Calu3 (cell line): ENCODE results near the gene CNRIP1. TPM values are rescaled to one million over a fixed set of nuclear protein-coding genes. Genes with fewer than 3 reads are reported as not detected.

ENCODE experiments used
- BruUV-seq: library from RNA; stranded (reverse); fragments of 400-500 nt; replicated peaks from 2 replicates; lab custom pipeline; 2021; lab: Mats Ljungman, UMichigan
- CTCF ChIA-PET: fragments of 300-600 bp; sonication (Branson Sonifier 250); formaldehyde crosslinking; loops from one replicate; lab custom pipeline; 2022; ENCODE audit warnings: antibody characterized with exemption; lab: Charles Lee
- DNase-seq: peaks from one replicate; pipeline ENCODE4 v3.0.0; 2022
- H3K27ac Mint-ChIP-seq: one replicate; pipeline ENCODE4 v1.8.0; 2022; ENCODE audit warnings: mixed read lengths; ENCODE audit not compliant: unreplicated experiment
- H3K27me3 Mint-ChIP-seq: one replicate; pipeline ENCODE4 v1.8.0; 2022; ENCODE audit warnings: mixed read lengths; ENCODE audit not compliant: unreplicated experiment
- H3K36me3 Mint-ChIP-seq: one replicate; pipeline ENCODE4 v1.8.0; 2022; ENCODE audit warnings: mild to moderate bottlenecking, moderate library complexity, mixed read lengths; ENCODE audit not compliant: insufficient read depth, unreplicated experiment
- H3K4me1 Mint-ChIP-seq: one replicate; pipeline ENCODE4 v1.8.0; 2022; ENCODE audit warnings: mild to moderate bottlenecking, low read depth, mixed read lengths; ENCODE audit not compliant: unreplicated experiment
- H3K4me3 Mint-ChIP-seq: one replicate; pipeline ENCODE4 v1.8.0; 2022; ENCODE audit warnings: mild to moderate bottlenecking, low read depth, moderate library complexity, mixed read lengths; ENCODE audit not compliant: unreplicated experiment
- H3K9me3 Mint-ChIP-seq: one replicate; pipeline ENCODE4 v1.8.0; 2022; ENCODE audit warnings: low read depth, mixed read lengths; ENCODE audit not compliant: unreplicated experiment
- CTCF ChIP-seq: fragments of 200-600 bp; IDR thresholded peaks from one replicate; pipeline ENCODE4 v1.8.0; 2022; ENCODE audit warnings: antibody characterized with exemption; ENCODE audit not compliant: unreplicated experiment
- intact Hi-C: fragments of 100-400 bp; cut with micrococcal nuclease; formaldehyde crosslinking; loops from one replicate; pipeline ENCODE4 v1.10.0; 2022; ENCODE audit not compliant: unreplicated experiment
- total RNA-seq: library from RNA; stranded (reverse); gene quantifications from 2 replicates; pipeline ENCODE4 v1.2.3, GENCODE V29; 2022

Gene CNRIP1
- total RNA-seq, 1 experiment from 2014 or later, result not detected

DNA sequence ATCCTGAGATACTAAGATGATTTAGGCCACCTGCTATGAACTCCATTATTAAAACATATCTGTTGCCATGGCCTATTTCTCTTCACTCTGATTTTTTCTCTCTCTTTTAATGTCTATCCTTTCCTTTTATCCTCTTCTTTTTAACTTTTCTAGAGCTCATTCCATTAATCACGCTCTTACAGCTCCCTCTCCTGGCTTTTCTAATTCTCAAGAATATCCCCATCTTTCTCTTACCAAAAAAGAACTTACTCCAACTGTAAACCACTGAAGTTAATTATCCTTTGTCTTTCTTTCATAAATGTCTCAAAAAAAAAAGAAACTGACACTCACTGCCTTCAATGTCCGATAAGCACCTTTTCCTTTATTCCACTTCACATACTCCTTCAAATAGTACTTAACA, 75.3 kb downstream of the CNRIP1 start:
- no peaks in the 10 kb centered on the region for H3K27me3 Mint-ChIP-seq
- CTCF ChIA-PET, result interaction anchor here (0.6 to 1.9 kb wide), 5 partner anchors 12 to 122 kb away, joined by 3 to 12 read pairs (median 3); no protein-coding TSS in a partner anchor
- H3K4me3 Mint-ChIP-seq, result no peak overlapping the region
- peaks cover 11% of the 10 kb centered on the region for H3K4me1 Mint-ChIP-seq
- no peaks in the 10 kb centered on the region for H3K36me3 Mint-ChIP-seq
- no peak overlapping the region for H3K27ac Mint-ChIP-seq
- BruUV-seq, result no TSS peak
- TF ChIP-seq CTCF, result no peak
- no peak for DNase-seq
- no peaks in the 10 kb centered on the region for H3K9me3 Mint-ChIP-seq
- intact Hi-C loops, result no loop called here

Other genes starting within 250 kb of the CNRIP1 start
- gene PNO1, start 162.1 kb downstream of the CNRIP1 start, total RNA-seq, result 23.6 and 24.3 TPM in 2 replicates
- 63.4 TPM in 2 replicates for gene PPP3R1, start 67.4 kb downstream of the CNRIP1 start, total RNA-seq
- not detected in 2 replicates for gene PLEK, start 45.3 kb upstream of the CNRIP1 start, total RNA-seq
- gene FBXO48, start 147.3 kb upstream of the CNRIP1 start, total RNA-seq, result 2.4 and 2.5 TPM in 2 replicates
- 4.2 and 4.5 TPM in 2 replicates for gene APLF, start 147.6 kb upstream of the CNRIP1 start, total RNA-seq